Psoas muscle (tissue), 8 donors: ENCODE results near the gene TBC1D19. TPM values are rescaled to one million over a fixed set of nuclear protein-coding genes. Genes with fewer than 3 reads are reported as not detected.

Experiments used
- ATAC-seq, 4 donors: fragments of 200-7000 bp; cut with Tn5 transposase; one replicate each; pipeline ENCODE4 v1.9.1; 2020; ENCODE audit warnings: moderate library complexity in 3 of 4, mild to moderate bottlenecking in 2 of 4
- DNase-seq, 2 donors: peaks; one replicate each; pipeline ENCODE4 v3.0.0-alpha.2; 2020
- H3K27ac ChIP-seq: fragments of 200-600 bp; one replicate; pipeline ENCODE4 v1.8.0; 2022
- H3K27me3 ChIP-seq, 3 donors: fragments of 200-600 bp in 1 of 3; one replicate each; pipeline versions ENCODE4 v1.6.1 to v1.8.0; 2013 to 2022; ENCODE audit warnings: low read length in 2 of 3, mild to moderate bottlenecking in 2 of 3, moderate library complexity in 1 of 3; ENCODE audit not compliant: insufficient read depth in 3 of 3
- H3K36me3 ChIP-seq, 2 donors: fragments of 200-600 bp in 1 of 2; one replicate each; pipeline versions ENCODE4 v1.6.1 to v1.8.0; 2013 to 2022; ENCODE audit warnings: low read depth in 1 of 2, mild to moderate bottlenecking in 1 of 2, moderate library complexity in 1 of 2; ENCODE audit not compliant: insufficient read depth in 1 of 2
- H3K4me1 ChIP-seq: fragments of 200-600 bp; one replicate; pipeline ENCODE4 v1.8.0; 2022
- H3K4me3 ChIP-seq: fragments of 200-600 bp; one replicate; pipeline ENCODE4 v1.8.0; 2022; ENCODE audit warnings: mild to moderate bottlenecking
- H3K9me3 ChIP-seq: fragments of 200-600 bp; one replicate; pipeline ENCODE4 v1.8.0; 2022
- CTCF ChIP-seq: fragments of 200-600 bp; IDR thresholded peaks from one replicate; pipeline ENCODE4 v1.8.0; 2022; ENCODE audit warnings: antibody characterized with exemption
- WGBS, 3 donors: extraction: QIAGEN DNeasy Blood & Tissue Kit; methylation state at CpG; one replicate each; pipeline versions ENCODE4 v1.1.6 to v1.1.7; 2013; 5-methylcytosine and 5-hydroxymethylcytosine counted together
- intact Hi-C, 2 donors: fragments of 100-400 bp; cut with DNase I; formaldehyde crosslinking; loops; one replicate each; pipeline versions ENCODE4 v1.11.0 to v1.14.2; 2022
- polyA plus RNA-seq, 3 donors: library from polyadenylated mRNA; stranded (reverse); fragments of 200-250 nt; gene quantifications; one replicate each; pipeline ENCODE4 v1.2.3, GENCODE V29; 2013
- total RNA-seq, 4 donors: library from RNA; stranded (reverse); fragmentation: NEBNext Ultra II Directional in 2 of 4; extraction: Animal tissue kit (Norgen Biotek cat#: 25700) in 2 of 4; gene quantifications; one replicate each; pipeline versions ENCODE4 v1.2.1 to v1.2.4, GENCODE V29; 2021 to 2023
- donor health status: healthy with polysubstance abuse.
- donor health status: DM: no; HTN: no; CAD: no; lungs with moderate emphysema.
- donor health status: Bipolar disorder and iron deficiency.
- donor health status: healthy.
- donor health status: DM: yes; HTN: yes; CAD: no.
- donor health status: DM: no; HTN: no; CAD: no.
- donor health status: DM: no; HTN: no; CAD: no.
- donor health status: DM: yes; HTN: yes; CAD: no.

TBC1D19 gene
- total and polyA plus RNA-seq, 7 donors = 1.0 to 8.2 (median 4.8) TPM

GRCh38 chr4:26707342-26707741 lies 123.5 kb downstream of the TBC1D19 start:
- 97 to 100% (median 100%) methylated on average over 1 of the region's 1 CpG for WGBS, 3 donors
- intact Hi-C loops = no loop called here
- Histone ChIP-seq H3K9me3 (peaks cover 9% of the 10 kb centered on the region), H3K27me3 (no peaks in the 10 kb centered on the region), H3K27ac (no peak overlapping the region), H3K4me1 (no peaks in the 10 kb centered on the region), H3K36me3 (no peaks in the 10 kb centered on the region), H3K4me3 (no peak overlapping the region)
- no peak for TF ChIP-seq CTCF
- ATAC-seq = no peak
- DNase-seq = no peak

GRCh38 chr4:26709246-26709645 lies 125.4 kb downstream of the TBC1D19 start:
- DNase-seq (no peak), ATAC-seq (no peak)
- Histone ChIP-seq H3K27me3 (no peaks in the 10 kb centered on the region), H3K4me3 (no peak overlapping the region), H3K4me1 (no peaks in the 10 kb centered on the region), H3K27ac (no peak overlapping the region), H3K36me3 (no peaks in the 10 kb centered on the region), H3K9me3 (peaks cover 9% of the 10 kb centered on the region)
- 70 to 73% (median 73%) methylated on average over 2 of the region's 2 CpGs for WGBS, 3 donors
- intact Hi-C loops = no loop called here
- no peak for TF ChIP-seq CTCF

- H3K9me3 ChIP-seq = no peaks in the 10 kb centered on the region
- no peaks in the 10 kb centered on the region for H3K36me3 ChIP-seq
- ATAC-seq (no peak), DNase-seq (no peak)
- intact Hi-C loops = loop anchor here in 1 of 2 donors (10.0 kb wide), 1 partner anchor 259 kb away; no protein-coding TSS in a partner anchor
- WGBS, 3 donors = 87 to 98% (median 91%) methylated on average over 2 of the region's 2 CpGs
- no peaks in the 10 kb centered on the region for H3K4me1 ChIP-seq
- TF ChIP-seq CTCF = no peak
- H3K27me3 ChIP-seq = no peaks in the 10 kb centered on the region
- no peak overlapping the region for H3K4me3 ChIP-seq
- H3K27ac ChIP-seq = no peak overlapping the region
These were observed 129.8 kb downstream of the TBC1D19 start for GRCh38 chr4:26713563-26714151.

- Histone ChIP-seq H3K27me3 (no peaks in the 10 kb centered on the region), H3K9me3 (no peaks in the 10 kb centered on the region), H3K27ac (no peak overlapping the region), H3K36me3 (no peaks in the 10 kb centered on the region), H3K4me3 (no peak overlapping the region), H3K4me1 (no peaks in the 10 kb centered on the region)
- DNase-seq (no peak), ATAC-seq (no peak)
- WGBS, 3 donors = 97 to 100% (median 97%) methylated on average over 1 of the region's 1 CpG
- intact Hi-C loops = loop anchor here in 1 of 2 donors (10.0 kb wide), 1 partner anchor 261 kb away; no protein-coding TSS in a partner anchor
- no peak for TF ChIP-seq CTCF
These were observed 131.9 kb downstream of the TBC1D19 start for GRCh38 chr4:26715636-26716242.
